ENCODE measurements around the gene GRIK2.

GRCh38 chr6:101907356-101908217 is 514.1 kb downstream of the GRIK2 start:
- TF ChIP-seq, protein P1, sequence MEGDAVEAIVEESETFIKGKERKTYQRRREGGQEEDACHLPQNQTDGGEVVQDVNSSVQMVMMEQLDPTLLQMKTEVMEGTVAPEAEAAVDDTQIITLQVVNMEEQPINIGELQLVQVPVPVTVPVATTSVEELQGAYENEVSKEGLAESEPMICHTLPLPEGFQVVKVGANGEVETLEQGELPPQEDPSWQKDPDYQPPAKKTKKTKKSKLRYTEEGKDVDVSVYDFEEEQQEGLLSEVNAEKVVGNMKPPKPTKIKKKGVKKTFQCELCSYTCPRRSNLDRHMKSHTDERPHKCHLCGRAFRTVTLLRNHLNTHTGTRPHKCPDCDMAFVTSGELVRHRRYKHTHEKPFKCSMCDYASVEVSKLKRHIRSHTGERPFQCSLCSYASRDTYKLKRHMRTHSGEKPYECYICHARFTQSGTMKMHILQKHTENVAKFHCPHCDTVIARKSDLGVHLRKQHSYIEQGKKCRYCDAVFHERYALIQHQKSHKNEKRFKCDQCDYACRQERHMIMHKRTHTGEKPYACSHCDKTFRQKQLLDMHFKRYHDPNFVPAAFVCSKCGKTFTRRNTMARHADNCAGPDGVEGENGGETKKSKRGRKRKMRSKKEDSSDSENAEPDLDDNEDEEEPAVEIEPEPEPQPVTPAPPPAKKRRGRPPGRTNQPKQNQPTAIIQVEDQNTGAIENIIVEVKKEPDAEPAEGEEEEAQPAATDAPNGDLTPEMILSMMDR (conservative IDR thresholded peaks at IDR 0.05) = no peak
- no peak for TF ChIP-seq EZH2 (IDR thresholded peaks at IDR 0.05; ENCODE audit: low read depth)

All from PC-9 (cell line).